HG03521 (cell line): Measurements from ENCODE around the gene EHD3.

ENCODE experiments used
- ATAC-seq: cut with Tn5 transposase; IDR thresholded peaks from one replicate; pipeline ENCODE4 v1.9.1; 2021; ENCODE audit warnings: mild to moderate bottlenecking, moderate library complexity; ENCODE audit not compliant: unreplicated experiment

EHD3 gene

DNA sequence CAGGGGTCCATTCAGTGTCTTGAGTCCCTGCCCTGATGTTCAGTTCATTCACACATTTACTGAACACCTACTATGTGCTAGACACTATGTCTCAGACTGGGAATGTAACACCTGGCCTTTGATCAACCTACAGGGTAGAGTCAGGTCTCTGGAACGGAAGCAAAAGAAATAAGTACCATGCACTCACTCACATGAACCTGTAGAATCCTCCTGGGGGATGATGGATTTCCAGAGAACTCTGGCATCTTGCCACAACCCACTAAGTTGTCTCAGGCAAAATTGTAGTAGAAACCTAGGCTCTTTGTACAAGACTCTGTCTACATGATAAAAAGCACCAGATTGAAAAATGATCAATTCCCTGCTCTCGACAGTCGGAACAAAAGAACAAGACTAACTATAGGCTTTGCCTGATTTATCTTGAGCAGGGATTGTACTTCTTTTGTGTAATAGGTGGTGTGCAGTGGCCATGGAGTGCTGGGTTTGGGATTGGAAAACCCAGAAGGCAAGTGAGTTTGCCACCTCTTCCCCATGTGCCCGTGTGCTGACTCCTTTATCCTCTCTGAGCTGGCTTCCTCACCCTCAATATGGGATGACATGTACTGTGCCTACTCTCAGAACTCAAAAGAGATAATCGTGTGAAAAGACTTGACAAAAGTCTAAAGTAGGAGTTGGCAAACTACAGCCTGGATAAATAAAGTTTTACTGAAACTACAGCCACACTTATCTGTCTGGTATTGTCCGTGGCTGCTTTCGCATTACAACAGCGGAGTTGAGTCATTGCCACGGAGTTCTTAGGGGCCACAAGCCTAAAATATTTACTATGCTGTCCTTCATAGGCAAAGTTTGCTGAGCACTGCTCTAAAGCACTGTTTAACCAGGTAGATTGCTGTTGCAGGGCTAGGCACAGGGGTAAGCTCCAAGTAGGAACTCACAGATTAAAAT, 21.0 kb upstream of the EHD3 start:
- ATAC-seq = no peak

- ATAC-seq = no peak
Observed at GRCh38 chr2:31213601-31214443, 20.1 kb upstream of the EHD3 start.

DNA sequence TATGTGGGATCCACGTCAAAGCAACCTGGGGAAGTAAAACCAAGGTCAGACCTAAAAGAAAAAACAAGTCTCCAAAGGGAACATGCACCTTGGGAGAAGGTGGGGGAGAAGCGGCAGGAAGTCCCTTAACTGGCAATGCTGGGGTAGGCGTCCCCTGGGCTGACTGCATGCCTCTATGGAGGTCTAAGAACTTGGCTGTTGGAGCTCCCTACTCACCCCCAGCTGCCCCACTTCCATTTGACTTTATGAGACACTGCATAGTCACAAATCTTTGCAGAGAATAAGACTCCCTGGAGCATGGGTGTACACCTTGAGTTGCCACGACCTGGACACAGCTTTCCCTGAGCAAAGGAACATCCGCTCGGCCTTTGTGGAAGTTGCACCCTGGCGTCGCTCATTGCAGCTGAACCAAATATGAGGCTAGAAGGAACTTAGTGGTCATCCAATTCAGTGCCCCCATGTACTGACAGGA, 19.5 kb upstream of the EHD3 start:
- ATAC-seq = no peak

- peak; percentile 40 for ATAC-seq
Observed at GRCh38 chr2:31216734-31217133, 17.2 kb upstream of the EHD3 start.

DNA sequence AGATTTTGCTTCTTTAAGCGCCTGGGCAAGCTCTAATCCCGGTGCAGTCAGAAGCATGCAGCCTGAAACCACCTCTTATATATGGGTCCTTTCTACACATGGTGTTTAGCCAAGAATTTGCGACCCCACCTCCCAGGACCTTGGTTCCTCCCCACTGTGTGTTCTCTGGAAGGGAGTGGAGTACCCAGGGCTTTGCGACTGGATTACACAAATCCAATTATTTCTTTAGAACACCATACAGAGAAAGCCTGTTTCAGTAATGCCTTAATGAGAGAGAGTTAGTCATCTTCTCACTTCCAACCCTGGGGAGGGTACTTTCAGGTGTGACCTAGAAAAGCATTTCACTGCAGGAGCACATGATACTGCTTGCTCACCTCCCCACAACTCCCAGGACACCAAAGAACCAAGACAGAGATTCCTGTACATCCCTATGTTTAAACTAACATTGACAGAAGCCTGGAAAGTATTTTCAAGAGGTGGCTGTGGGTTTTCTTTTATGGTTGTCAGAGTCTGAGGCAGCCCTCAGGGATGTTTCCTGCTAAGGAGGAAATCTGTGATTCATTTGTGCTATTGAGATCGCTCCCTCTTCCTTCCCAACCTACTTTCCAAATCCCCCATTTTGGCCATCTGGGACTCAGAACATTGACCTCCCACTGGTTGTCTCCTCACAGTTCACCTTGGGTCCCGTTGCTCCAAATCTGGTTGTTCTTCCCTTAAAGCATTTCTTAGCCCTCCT, 16.3 kb upstream of the EHD3 start, which contains the start of gene CAPN14:
TSS of gene CAPN14 (minus strand) at position 51 of the 736 bp plus-strand sequence. CDS start 12,068 bp downstream, outside the sequence.
- ATAC-seq = no peak

- peak; percentile 68 for ATAC-seq
Observed at GRCh38 chr2:31219131-31219969, 14.6 kb upstream of the EHD3 start.

DNA sequence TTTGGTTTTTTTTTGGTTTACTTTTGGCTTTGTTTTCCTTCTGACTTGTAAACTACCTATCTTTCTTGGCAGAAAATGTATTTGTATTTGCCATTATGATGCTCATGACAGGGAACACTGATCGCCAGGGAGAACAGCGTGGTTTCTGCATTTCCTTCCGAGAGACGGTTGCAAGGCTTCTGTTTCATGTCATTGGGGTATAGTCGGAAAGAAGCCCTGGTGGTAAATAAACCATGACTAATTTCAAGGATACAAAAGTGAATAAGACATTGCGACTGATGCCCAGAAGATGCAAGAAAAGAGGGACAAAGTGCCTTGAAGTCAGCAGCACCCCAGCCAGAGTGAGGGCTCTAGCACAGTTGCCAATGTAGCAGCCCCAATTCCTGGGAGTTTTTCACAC, 12.4 kb upstream of the EHD3 start:
- ATAC-seq = no peak

- ATAC-seq = no peak
Observed at GRCh38 chr2:31222071-31222470, 11.9 kb upstream of the EHD3 start.

DNA sequence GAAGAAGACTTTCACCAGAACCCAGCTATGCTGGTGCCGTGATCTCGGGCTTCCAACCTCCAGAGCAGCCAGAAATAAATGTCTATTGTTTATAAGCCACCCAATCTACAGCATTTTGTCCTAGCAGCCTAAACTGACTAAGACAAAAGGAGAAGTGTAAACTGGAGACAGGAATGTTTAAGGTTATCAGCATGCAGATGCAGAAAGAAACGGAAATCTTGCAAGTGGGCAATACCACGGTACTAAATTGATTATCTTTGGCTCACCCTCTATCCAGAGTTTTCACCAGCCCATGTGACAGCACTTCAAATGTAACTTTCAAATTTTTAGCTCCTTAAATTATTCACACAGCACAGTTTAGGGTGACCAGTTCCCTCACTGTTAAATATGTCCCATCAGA, 10.9 kb upstream of the EHD3 start:
- ATAC-seq = no peak

DNA sequence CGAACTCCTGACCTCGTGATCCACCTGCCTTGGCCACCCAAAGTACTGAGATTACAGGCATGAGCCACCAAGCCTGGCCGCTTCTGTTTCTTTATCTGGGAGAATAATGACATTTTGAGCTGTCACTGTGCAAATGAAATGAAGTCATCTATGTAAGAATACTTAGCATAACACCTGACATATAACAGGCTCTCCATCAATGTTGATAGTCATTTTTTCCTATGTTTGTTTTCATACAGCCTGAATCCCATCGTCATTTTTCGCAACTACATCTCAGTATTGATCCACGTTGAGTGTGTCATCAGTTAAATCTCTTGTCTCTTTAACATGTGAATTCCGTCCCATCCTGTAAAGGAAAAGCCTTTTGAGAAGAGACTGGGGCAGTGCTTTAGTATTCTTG, 10.2 kb upstream of the EHD3 start:
- ATAC-seq = no peak

- no peak for ATAC-seq
Observed at GRCh38 chr2:31226266-31226665, 7.7 kb upstream of the EHD3 start.

DNA sequence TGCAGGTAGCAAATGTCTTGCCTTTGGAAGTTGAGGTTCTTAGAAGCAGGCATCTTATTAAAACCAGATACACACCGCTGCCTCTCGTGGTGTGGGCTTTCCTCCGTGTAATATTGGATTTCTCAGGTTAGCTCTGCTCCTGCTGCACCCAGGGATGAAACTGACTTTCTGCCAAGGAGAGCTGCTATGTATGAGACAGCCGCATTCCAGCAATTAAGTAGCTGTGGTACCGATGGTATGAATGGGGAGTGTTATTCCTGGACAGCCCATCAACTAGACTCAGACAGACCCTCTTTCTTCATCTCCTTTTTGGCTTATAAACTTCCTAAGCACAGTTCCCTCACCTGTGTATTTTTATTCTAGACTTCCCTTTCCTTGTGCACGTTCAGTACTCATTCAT, 6.8 kb upstream of the EHD3 start:
- ATAC-seq = no peak

GRCh38 chr2:31227711-31228125, 6.2 kb upstream of the EHD3 start:
- ATAC-seq = no peak

GRCh38 chr2:31228717-31229116, 5.2 kb upstream of the EHD3 start:
- no peak for ATAC-seq

DNA sequence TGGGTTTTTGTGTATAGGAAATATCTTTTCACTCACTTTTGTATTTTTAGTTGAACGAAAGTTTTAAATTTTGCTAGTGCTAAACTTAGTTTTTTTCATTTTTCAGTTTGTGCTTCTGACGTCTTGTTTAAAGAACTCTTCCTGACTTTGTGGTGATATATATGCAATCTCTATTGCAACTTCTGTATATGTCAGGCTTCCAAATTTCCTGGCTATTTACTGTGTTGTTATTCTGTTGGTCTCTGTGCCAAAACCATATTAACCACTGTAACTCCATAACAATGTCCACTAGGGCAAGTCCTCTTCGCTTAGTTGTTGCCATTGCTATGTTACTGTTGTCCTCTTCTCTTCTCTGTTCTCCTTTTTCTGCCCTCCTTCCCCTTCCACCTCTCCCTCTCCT, 3.2 kb upstream of the EHD3 start:
- ATAC-seq = no peak

GRCh38 chr2:31231571-31232302, 2.2 kb upstream of the EHD3 start:
- ATAC-seq = no peak

DNA sequence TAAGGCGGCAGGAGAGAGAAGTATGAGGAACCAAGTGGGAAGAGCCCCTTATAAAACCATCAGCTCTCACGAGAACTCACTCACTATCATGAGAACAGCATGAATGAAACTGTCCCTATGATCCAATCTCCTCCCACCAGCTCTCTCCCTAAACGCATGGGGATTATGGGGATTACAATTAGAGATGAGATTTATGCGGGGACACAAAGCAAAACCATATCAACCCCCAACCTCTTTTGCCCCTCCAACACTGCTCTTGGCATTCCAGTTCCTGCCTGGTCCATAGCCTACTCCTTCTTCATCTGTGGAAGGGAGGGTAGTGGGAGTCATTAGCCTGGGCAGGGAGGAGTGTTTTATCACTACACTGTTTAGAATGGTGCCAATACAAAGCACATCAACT, 1.4 kb upstream of the EHD3 start:
- no peak for ATAC-seq

DNA sequence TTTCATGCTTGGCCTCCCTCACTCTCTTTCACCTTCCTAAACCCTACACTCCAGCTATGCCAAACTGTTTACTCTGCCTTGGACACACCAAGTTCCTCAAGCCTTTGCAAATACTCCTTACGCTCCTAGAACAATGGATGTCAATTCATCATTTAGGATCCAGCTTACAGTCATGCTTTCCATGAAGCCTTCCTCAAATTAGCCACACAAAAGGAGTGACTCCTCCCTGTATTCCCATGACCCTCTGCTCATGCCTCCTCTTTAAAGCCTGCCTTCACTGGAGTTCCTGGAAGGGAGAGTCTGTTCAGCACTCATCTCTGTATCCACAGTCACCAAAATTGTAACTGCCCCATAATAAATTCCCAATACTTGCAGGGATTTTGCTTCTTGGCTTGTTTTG, 721 bp upstream of the EHD3 start:
- no peak for ATAC-seq
